SK-N-SH (cell line): ENCODE results near the gene CPA4. TPM values are rescaled to one million over a fixed set of nuclear protein-coding genes. Genes with fewer than 3 reads are reported as not detected.

ENCODE experiments used
- CHD2 ChIP-seq: fragments of 150-350 bp; IDR thresholded peaks from 2 replicates; pipeline ENCODE4 v1.6.1; 2018; ENCODE audit warnings: low read length; ENCODE audit not compliant: partially characterized antibody
- ELF1 ChIP-seq: IDR thresholded peaks from 2 replicates; pipeline ENCODE4 v1.4.0; 2012
- EZH2phosphoT487 ChIP-seq: fragments of 200-600 bp; sonication (generic); IDR thresholded peaks from 2 replicates; pipeline ENCODE4 v1.6.1; 2017; ENCODE audit warnings: low read depth, mixed run types, mild to moderate bottlenecking, antibody characterized with exemption, moderate library complexity, borderline replicate concordance
- FOXM1 ChIP-seq: IDR thresholded peaks from 2 replicates; pipeline ENCODE4 v1.4.0; 2012; ENCODE audit warnings: low read depth, mild to moderate bottlenecking
- GABPA ChIP-seq: IDR thresholded peaks from 2 replicates; pipeline ENCODE4 v1.4.0; 2012; ENCODE audit warnings: low read depth, mild to moderate bottlenecking
- GATA2 ChIP-seq: sonication (generic); formaldehyde crosslinking; IDR thresholded peaks from 2 replicates; pipeline ENCODE4 v1.5.0; 2020; ENCODE audit warnings: mild to moderate bottlenecking, missing genetic modification reagents
- JUND ChIP-seq: IDR thresholded peaks from 2 replicates; pipeline ENCODE4 v1.4.0; 2012
- MEF2A ChIP-seq: IDR thresholded peaks from 2 replicates; pipeline ENCODE4 v1.4.0; 2012; ENCODE audit warnings: low read depth, borderline replicate concordance
- MXI1 ChIP-seq: IDR thresholded peaks from 2 replicates; pipeline ENCODE4 v1.6.1; 2012; ENCODE audit warnings: mild to moderate bottlenecking, low read depth, low read length, improper control_type of control experiment
- NFIC ChIP-seq: IDR thresholded peaks from 2 replicates; pipeline ENCODE4 v1.4.0; 2012; ENCODE audit warnings: borderline replicate concordance
- NRF1 ChIP-seq: IDR thresholded peaks from 2 replicates; pipeline ENCODE4 v1.6.1; 2012; ENCODE audit warnings: low read depth, mild to moderate bottlenecking, low read length
- RAD21 ChIP-seq: IDR thresholded peaks from 2 replicates; pipeline ENCODE4 v1.6.1; 2012; ENCODE audit warnings: mild to moderate bottlenecking, low read length
- RCOR1 ChIP-seq: fragments of 150-350 bp; IDR thresholded peaks from 2 replicates; pipeline ENCODE4 v1.6.1; 2017; ENCODE audit warnings: antibody characterized with exemption, low read length
- RFX5 ChIP-seq: IDR thresholded peaks from 2 replicates; pipeline ENCODE4 v1.6.1; 2012; ENCODE audit warnings: mild to moderate bottlenecking, improper control_type of control experiment, low read length
- RXRA ChIP-seq: IDR thresholded peaks from 2 replicates; pipeline ENCODE4 v1.4.0; 2012; ENCODE audit warnings: low read depth, mild to moderate bottlenecking, borderline replicate concordance
- SIN3A ChIP-seq: IDR thresholded peaks from 2 replicates; pipeline ENCODE4 v1.6.1; 2012; ENCODE audit warnings: low read depth, mild to moderate bottlenecking, low read length, moderate library complexity, borderline replicate concordance
- SMC3 ChIP-seq: IDR thresholded peaks from 2 replicates; pipeline ENCODE4 v1.6.1; 2012; ENCODE audit warnings: low read depth, low read length, improper control_type of control experiment
- TAF1 ChIP-seq: IDR thresholded peaks from 2 replicates; pipeline ENCODE4 v1.6.1; 2012; ENCODE audit warnings: low read depth, mild to moderate bottlenecking, low read length, moderate library complexity, borderline replicate concordance
- TCF12 ChIP-seq: IDR thresholded peaks from 2 replicates; pipeline ENCODE4 v1.4.0; 2012
- YY1 ChIP-seq: IDR thresholded peaks from 2 replicates; pipeline ENCODE4 v1.4.0; 2012; ENCODE audit warnings: low read depth, mild to moderate bottlenecking
- polyA plus RNA-seq, 3 experiments: library from polyadenylated mRNA; depleted of rRNA; stranded (reverse); fragments of >200 nt; gene quantifications; 2 replicates each; pipeline ENCODE4 v1.2.3, GENCODE V29; 2012
- TF ChIP-seq, protein P1 (sequence below): IDR thresholded peaks from 2 replicates; pipeline ENCODE4 v1.4.0; 2012; ENCODE audit warnings: low read depth, borderline replicate concordance
- TF ChIP-seq, protein P2 (sequence below): IDR thresholded peaks from 2 replicates; pipeline ENCODE4 v1.4.0; 2012; ENCODE audit warnings: low read depth
- TF ChIP-seq, protein P3 (sequence below): IDR thresholded peaks from 2 replicates; pipeline ENCODE4 v1.6.1; 2012; ENCODE audit warnings: mild to moderate bottlenecking, low read depth, low read length, moderate library complexity
- TF ChIP-seq, protein P4 (sequence below): IDR thresholded peaks from 2 replicates; pipeline ENCODE4; 2012

CPA4 gene
- polyA plus RNA-seq, 1 of the 3 experiments (the other 2 are of a cell fraction): 176 TPM

DNA sequence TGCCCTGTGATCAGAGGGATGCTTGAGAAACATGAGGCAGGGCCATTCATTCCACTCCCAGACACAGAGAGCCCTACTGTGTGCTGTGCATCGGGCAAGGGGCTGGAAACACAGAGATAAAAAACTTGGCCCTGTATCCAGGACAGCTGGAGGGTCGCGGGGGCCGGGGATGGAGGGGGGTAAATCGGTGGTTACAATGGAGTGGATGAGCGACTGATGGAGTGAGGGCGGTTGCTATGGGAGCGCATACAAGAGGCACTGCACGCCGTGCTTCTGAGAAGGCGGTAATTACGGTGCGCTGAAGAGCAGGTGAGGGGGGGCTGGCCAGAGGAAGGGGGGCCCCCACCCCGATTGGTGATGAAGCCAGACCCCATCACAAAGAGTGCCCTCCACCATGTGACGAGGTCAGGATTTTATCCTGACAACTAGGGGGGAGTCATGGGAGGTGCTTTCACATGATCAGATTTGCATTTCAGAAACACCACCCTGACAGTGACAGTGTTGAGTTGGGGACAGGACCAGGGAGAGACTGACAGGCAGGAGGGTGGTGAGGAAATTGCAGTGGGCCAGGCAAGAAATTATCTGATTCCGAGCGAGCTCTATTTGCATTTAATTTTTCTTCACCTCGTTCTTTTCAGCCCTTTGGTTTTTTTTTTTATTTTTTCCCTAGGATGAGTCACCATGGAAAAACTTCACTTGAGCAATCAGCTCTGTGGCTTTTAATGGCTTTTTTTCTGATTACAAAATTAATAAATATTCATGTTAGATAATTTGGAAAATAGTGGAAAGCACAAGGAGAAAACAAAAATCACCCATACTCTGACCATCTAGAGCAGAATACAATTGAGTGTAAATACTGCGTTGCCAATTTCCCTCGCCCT is 59.5 kb downstream of the CPA4 start (continued):
- TF ChIP-seq, protein P1, sequence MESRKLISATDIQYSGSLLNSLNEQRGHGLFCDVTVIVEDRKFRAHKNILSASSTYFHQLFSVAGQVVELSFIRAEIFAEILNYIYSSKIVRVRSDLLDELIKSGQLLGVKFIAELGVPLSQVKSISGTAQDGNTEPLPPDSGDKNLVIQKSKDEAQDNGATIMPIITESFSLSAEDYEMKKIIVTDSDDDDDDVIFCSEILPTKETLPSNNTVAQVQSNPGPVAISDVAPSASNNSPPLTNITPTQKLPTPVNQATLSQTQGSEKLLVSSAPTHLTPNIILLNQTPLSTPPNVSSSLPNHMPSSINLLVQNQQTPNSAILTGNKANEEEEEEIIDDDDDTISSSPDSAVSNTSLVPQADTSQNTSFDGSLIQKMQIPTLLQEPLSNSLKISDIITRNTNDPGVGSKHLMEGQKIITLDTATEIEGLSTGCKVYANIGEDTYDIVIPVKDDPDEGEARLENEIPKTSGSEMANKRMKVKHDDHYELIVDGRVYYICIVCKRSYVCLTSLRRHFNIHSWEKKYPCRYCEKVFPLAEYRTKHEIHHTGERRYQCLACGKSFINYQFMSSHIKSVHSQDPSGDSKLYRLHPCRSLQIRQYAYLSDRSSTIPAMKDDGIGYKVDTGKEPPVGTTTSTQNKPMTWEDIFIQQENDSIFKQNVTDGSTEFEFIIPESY: no peak
- no peak for TF ChIP-seq CHD2
- no peak for TF ChIP-seq YY1
- TF ChIP-seq MXI1: no peak
- no peak for TF ChIP-seq GATA2 (CRISPR knock-in tag)
- TF ChIP-seq RCOR1: no peak
- peak; percentile 44; the same call in 1 of the 2 replicates for TF ChIP-seq NFIC
- TF ChIP-seq SIN3A: no peak
- no peak for TF ChIP-seq NRF1
- TF ChIP-seq, protein P2, sequence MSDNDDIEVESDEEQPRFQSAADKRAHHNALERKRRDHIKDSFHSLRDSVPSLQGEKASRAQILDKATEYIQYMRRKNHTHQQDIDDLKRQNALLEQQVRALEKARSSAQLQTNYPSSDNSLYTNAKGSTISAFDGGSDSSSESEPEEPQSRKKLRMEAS: no peak
- TF ChIP-seq TAF1: no peak
- peak; percentile 68 for TF ChIP-seq TCF12
- TF ChIP-seq GABPA: no peak
- no peak for TF ChIP-seq RXRA
- no peak for TF ChIP-seq MEF2A
- no peak for TF ChIP-seq SMC3
- peak; percentile 42; the same call in 1 of the 2 replicates for TF ChIP-seq FOXM1
- TF ChIP-seq RAD21: no peak
- TF ChIP-seq, protein P3, sequence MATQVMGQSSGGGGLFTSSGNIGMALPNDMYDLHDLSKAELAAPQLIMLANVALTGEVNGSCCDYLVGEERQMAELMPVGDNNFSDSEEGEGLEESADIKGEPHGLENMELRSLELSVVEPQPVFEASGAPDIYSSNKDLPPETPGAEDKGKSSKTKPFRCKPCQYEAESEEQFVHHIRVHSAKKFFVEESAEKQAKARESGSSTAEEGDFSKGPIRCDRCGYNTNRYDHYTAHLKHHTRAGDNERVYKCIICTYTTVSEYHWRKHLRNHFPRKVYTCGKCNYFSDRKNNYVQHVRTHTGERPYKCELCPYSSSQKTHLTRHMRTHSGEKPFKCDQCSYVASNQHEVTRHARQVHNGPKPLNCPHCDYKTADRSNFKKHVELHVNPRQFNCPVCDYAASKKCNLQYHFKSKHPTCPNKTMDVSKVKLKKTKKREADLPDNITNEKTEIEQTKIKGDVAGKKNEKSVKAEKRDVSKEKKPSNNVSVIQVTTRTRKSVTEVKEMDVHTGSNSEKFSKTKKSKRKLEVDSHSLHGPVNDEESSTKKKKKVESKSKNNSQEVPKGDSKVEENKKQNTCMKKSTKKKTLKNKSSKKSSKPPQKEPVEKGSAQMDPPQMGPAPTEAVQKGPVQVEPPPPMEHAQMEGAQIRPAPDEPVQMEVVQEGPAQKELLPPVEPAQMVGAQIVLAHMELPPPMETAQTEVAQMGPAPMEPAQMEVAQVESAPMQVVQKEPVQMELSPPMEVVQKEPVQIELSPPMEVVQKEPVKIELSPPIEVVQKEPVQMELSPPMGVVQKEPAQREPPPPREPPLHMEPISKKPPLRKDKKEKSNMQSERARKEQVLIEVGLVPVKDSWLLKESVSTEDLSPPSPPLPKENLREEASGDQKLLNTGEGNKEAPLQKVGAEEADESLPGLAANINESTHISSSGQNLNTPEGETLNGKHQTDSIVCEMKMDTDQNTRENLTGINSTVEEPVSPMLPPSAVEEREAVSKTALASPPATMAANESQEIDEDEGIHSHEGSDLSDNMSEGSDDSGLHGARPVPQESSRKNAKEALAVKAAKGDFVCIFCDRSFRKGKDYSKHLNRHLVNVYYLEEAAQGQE: no peak
- TF ChIP-seq, protein P4, sequence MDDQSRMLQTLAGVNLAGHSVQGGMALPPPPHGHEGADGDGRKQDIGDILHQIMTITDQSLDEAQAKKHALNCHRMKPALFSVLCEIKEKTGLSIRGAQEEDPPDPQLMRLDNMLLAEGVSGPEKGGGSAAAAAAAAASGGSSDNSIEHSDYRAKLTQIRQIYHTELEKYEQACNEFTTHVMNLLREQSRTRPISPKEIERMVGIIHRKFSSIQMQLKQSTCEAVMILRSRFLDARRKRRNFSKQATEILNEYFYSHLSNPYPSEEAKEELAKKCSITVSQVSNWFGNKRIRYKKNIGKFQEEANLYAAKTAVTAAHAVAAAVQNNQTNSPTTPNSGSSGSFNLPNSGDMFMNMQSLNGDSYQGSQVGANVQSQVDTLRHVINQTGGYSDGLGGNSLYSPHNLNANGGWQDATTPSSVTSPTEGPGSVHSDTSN: peak; percentile 42; the same call in 1 of the 2 replicates
- no peak for TF ChIP-seq ELF1
- TF ChIP-seq RFX5: no peak
- TF ChIP-seq JUND: peak; percentile 96
- TF ChIP-seq EZH2phosphoT487: no peak
- TF ChIP-seq, all 33 proteins: peak for 8
